Measurements from ENCODE around the gene OSER1.

DNA sequence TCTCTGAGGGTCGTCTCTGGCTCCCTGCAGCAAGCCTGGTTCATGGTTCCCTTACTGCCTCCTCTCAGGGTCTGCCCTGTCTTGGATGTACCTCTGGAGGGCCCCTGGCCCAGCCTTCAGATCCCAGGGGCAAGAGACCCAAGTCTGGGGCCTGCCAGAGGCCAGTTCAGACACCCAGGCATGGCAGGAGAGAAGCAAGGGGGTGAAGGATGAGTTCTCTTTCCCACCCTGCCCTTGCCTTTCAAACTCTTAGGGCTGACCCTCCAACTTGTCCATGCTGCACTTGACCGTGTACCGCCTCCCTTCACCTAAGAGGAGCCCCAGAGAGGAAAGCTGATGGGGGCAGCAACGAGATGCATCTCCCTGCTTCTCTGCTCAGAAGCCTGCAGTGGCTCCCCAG lies 40.7 kb upstream of the OSER1 start:
- TF ChIP-seq, protein P1, sequence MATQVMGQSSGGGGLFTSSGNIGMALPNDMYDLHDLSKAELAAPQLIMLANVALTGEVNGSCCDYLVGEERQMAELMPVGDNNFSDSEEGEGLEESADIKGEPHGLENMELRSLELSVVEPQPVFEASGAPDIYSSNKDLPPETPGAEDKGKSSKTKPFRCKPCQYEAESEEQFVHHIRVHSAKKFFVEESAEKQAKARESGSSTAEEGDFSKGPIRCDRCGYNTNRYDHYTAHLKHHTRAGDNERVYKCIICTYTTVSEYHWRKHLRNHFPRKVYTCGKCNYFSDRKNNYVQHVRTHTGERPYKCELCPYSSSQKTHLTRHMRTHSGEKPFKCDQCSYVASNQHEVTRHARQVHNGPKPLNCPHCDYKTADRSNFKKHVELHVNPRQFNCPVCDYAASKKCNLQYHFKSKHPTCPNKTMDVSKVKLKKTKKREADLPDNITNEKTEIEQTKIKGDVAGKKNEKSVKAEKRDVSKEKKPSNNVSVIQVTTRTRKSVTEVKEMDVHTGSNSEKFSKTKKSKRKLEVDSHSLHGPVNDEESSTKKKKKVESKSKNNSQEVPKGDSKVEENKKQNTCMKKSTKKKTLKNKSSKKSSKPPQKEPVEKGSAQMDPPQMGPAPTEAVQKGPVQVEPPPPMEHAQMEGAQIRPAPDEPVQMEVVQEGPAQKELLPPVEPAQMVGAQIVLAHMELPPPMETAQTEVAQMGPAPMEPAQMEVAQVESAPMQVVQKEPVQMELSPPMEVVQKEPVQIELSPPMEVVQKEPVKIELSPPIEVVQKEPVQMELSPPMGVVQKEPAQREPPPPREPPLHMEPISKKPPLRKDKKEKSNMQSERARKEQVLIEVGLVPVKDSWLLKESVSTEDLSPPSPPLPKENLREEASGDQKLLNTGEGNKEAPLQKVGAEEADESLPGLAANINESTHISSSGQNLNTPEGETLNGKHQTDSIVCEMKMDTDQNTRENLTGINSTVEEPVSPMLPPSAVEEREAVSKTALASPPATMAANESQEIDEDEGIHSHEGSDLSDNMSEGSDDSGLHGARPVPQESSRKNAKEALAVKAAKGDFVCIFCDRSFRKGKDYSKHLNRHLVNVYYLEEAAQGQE (IDR thresholded peaks at IDR 0.05; ENCODE audit: borderline replicate concordance), result no peak
- TF ChIP-seq, protein P1 (CRISPR knock-in tag; IDR thresholded peaks at IDR 0.05; ENCODE audit: low read depth), result no peak
- TF ChIP-seq SRSF3 (IDR thresholded peaks at IDR 0.05; ENCODE audit: insufficient read depth, low read length) (no peak), POLR2AphosphoS5 (IDR thresholded peaks at IDR 0.05; ENCODE audit: control insufficient read depth, insufficient read depth, low read depth, low read length) (no peak), MTF1 (CRISPR knock-in tag; IDR thresholded peaks at IDR 0.05; ENCODE audit: borderline replicate concordance) (no peak), ZNF324 (CRISPR knock-in tag; IDR thresholded peaks at IDR 0.05) (no peak), CHD1 (IDR thresholded peaks at IDR 0.05; ENCODE audit: low read length) (no peak), ARID2 (IDR thresholded peaks at IDR 0.05) (no peak), POLR2AphosphoS2 (IDR thresholded peaks at IDR 0.05; ENCODE audit: low read length) (no peak), THRA (IDR thresholded peaks at IDR 0.05) (no peak), TAF7 (tag; IDR thresholded peaks at IDR 0.05) (no peak), EZH2 (IDR thresholded peaks at IDR 0.05; ENCODE audit: borderline replicate concordance, low read depth, low read length) (no peak)
